K562 (cell line): ENCODE data around the gene HTR5A. TPM values are rescaled to one million over a fixed set of nuclear protein-coding genes. Genes with fewer than 3 reads are reported as not detected.

ENCODE experiments used
- ATAC-seq: fragments of 200-7000 bp; cut with Tn5 transposase; 3 replicates; pipeline ENCODE4 v1.9.1; 2020; ENCODE audit warnings: moderate library complexity
- BruUV-seq: library from RNA; stranded (reverse); fragments of 400-500 nt; replicated peaks from 2 replicates; lab custom pipeline; 2021; lab: Mats Ljungman, UMichigan
- CTCF ChIA-PET: fragments of 300-600 bp; formaldehyde crosslinking; extraction: SDS; loops from one replicate; lab custom pipeline; 2021; ENCODE audit warnings: low intra/inter-chr PET ratio; lab: Yijun Ruan, JAX
- POLR2A ChIA-PET: fragments of 300-600, 350-650 bp; sonication (Branson Sonifier 250); formaldehyde crosslinking; extraction: SDS; loops from one replicate; lab custom pipeline; 2021; ENCODE audit warnings: antibody characterized with exemption, inconsistent platforms; lab: Yijun Ruan, JAX
- DNase-seq, 4 experiments: peaks; one replicate each; pipeline versions ENCODE4 v3.0.0 to v3.0.0-alpha.2; 2011 to 2018; ENCODE audit warnings: low spot score in 3 of 4, mixed read lengths in 3 of 4; ENCODE audit errors: extremely low read depth in 1 of 4
- FAIRE-seq: peaks from 2 replicates; lab custom pipeline; 2011; peaks lifted over from hg19 to GRCh38; lab: Jason Lieb, UNC
- H2AFZ ChIP-seq: 2 replicates; pipeline ENCODE4 v1.6.0; 2011; ENCODE audit warnings: low read depth, low read length, control low read depth, inconsistent platforms
- H3K27ac ChIP-seq: fragments of 200-600 bp; 3 replicates; pipeline ENCODE4 v1.8.0; 2011; ENCODE audit warnings: low read depth, mild to moderate bottlenecking, control low read depth, inconsistent platforms, low read length, moderate library complexity, mixed read lengths; ENCODE audit errors: extremely low read depth
- H3K27me3 ChIP-seq, 2 experiments: fragments of 300-600 bp in 1 of 2; 2 replicates in 1 of 2; 3 replicates in 1 of 2; pipeline versions ENCODE4 v1.6.0 to v1.8.0; 2011; ENCODE audit warnings: inconsistent platforms in 2 of 2, low read length in 2 of 2, mild to moderate bottlenecking in 1 of 2, mixed read lengths in 1 of 2, moderate library complexity in 1 of 2; ENCODE audit not compliant: control insufficient read depth in 2 of 2, insufficient read depth in 2 of 2
- H3K36me3 ChIP-seq: fragments of 300-600 bp; 3 replicates; pipeline ENCODE4 v1.8.0; 2011; ENCODE audit warnings: mild to moderate bottlenecking, low read length, inconsistent platforms; ENCODE audit not compliant: control insufficient read depth, insufficient read depth
- H3K4me1 ChIP-seq, 2 experiments: fragments of 200-600 bp in 1 of 2; replicated peaks in 1 of 2; 2 replicates in 1 of 2; 3 replicates in 1 of 2; pipeline versions ENCODE4 v1.5.1 to v1.8.0; 2011; ENCODE audit warnings: inconsistent platforms in 2 of 2, low read length in 2 of 2, mild to moderate bottlenecking in 1 of 2, mixed read lengths in 1 of 2, moderate library complexity in 1 of 2; ENCODE audit not compliant: control insufficient read depth in 2 of 2, insufficient read depth in 2 of 2
- H3K4me2 ChIP-seq: 2 replicates; pipeline ENCODE4 v1.6.1; 2011; ENCODE audit warnings: low read length, control low read depth, inconsistent platforms, mixed read lengths; ENCODE audit not compliant: insufficient read depth
- H3K4me3 ChIP-seq: fragments of 200-600 bp; sonication (generic), shearing (Covaris generic); 2 replicates; pipeline ENCODE4 v1.5.1; 2016; ENCODE audit warnings: control low read depth, inconsistent platforms
- H3K79me2 ChIP-seq: fragments of 200-600 bp; 3 replicates; pipeline ENCODE4 v1.8.0; 2011; ENCODE audit warnings: low read length, inconsistent platforms; ENCODE audit not compliant: control insufficient read depth, insufficient read depth
- H3K9ac ChIP-seq, 2 experiments: 2 replicates each; pipeline versions ENCODE4 v1.6.0 to v1.6.1; 2011; ENCODE audit warnings: low read depth in 2 of 2, low read length in 2 of 2, control low read depth in 1 of 2, inconsistent platforms in 1 of 2, mild to moderate bottlenecking in 1 of 2, mixed read lengths in 1 of 2; ENCODE audit not compliant: insufficient read depth in 1 of 2
- H3K9me1 ChIP-seq: one replicate; pipeline ENCODE4 v1.6.0; 2011; ENCODE audit warnings: inconsistent platforms, mild to moderate bottlenecking, low read length, moderate library complexity; ENCODE audit not compliant: control insufficient read depth, insufficient read depth
- H3K9me3 ChIP-seq: replicated peaks from 2 replicates; pipeline ENCODE4 v1.5.1; 2011; ENCODE audit warnings: low read depth, low read length, inconsistent platforms; ENCODE audit not compliant: control insufficient read depth, insufficient read depth
- H4K20me1 ChIP-seq: replicated peaks from 2 replicates; pipeline ENCODE4 v1.6.1; 2011; ENCODE audit warnings: low read length, inconsistent platforms, mixed read lengths; ENCODE audit not compliant: control insufficient read depth, insufficient read depth
- CHD4 ChIP-seq: fragments of 200-600 bp; sonication (generic); IDR thresholded peaks from 3 replicates; pipeline ENCODE4 v1.6.1; 2012; ENCODE audit warnings: low read depth, mild to moderate bottlenecking, mixed read lengths, low read length, inconsistent platforms; ENCODE audit not compliant: insufficient read depth, insufficient replicate concordance, poor library complexity, severe bottlenecking
- ETV5 ChIP-seq: sonication (generic); formaldehyde crosslinking; IDR thresholded peaks from 2 replicates; pipeline ENCODE4 v1.4.0; 2020; ENCODE audit warnings: low read depth, mild to moderate bottlenecking, missing genetic modification reagents
- HOXB6 ChIP-seq: fragments of 250-450 bp; sonication (Bioruptor Pico); IDR thresholded peaks from 2 replicates; pipeline ENCODE4 v1.5.1; 2022; ENCODE audit warnings: mild to moderate bottlenecking, borderline replicate concordance
- ILK ChIP-seq: fragments of 450-650 bp; IDR thresholded peaks from 2 replicates; pipeline ENCODE4 v1.6.1; 2016; ENCODE audit warnings: missing genetic modification characterization, low read depth, mild to moderate bottlenecking, missing compliant biosample characterization, moderate library complexity, borderline replicate concordance
- KAT8 ChIP-seq: fragments of 450-650 bp; IDR thresholded peaks from 2 replicates; pipeline ENCODE4 v1.6.1; 2016; ENCODE audit warnings: low read depth, mild to moderate bottlenecking
- PHB ChIP-seq: fragments of 250-450 bp; sonication (Bioruptor Pico); IDR thresholded peaks from 2 replicates; pipeline ENCODE4 v1.5.0; 2021
- POLR2A ChIP-seq: fragments of 450-650 bp; conservative IDR thresholded peaks from 2 replicates; pipeline ENCODE4 v1.6.1; 2016
- RBM25 ChIP-seq: fragments of 200-400 bp; formaldehyde crosslinking; IDR thresholded peaks from 2 replicates; pipeline ENCODE4 v1.6.1; 2018; ENCODE audit warnings: low read length, low read depth, moderate library complexity; ENCODE audit not compliant: severe bottlenecking
- RNF2 ChIP-seq: sonication (generic); IDR thresholded peaks from 2 replicates; pipeline ENCODE4 v1.6.1; 2016
- TAF9B ChIP-seq: fragments of 450-650 bp; IDR thresholded peaks from 2 replicates; pipeline ENCODE4 v1.6.1; 2018; ENCODE audit warnings: mild to moderate bottlenecking; ENCODE audit not compliant: partially characterized antibody
- TARDBP ChIP-seq: fragments of 450-650 bp; IDR thresholded peaks from 2 replicates; pipeline ENCODE4 v1.6.1; 2016
- ZBTB9 ChIP-seq: fragments of 450-650 bp; formaldehyde crosslinking; IDR thresholded peaks from 2 replicates; pipeline ENCODE4 v1.4.0; 2020; ENCODE audit warnings: mild to moderate bottlenecking, moderate library complexity
- ZFP36 ChIP-seq: fragments of 150-350 bp; IDR thresholded peaks from 2 replicates; pipeline ENCODE4 v1.6.1; 2018; ENCODE audit warnings: low read length, low read depth; ENCODE audit not compliant: partially characterized antibody
- ZNF316 ChIP-seq: fragments of 450-650 bp; IDR thresholded peaks from 2 replicates; pipeline ENCODE4 v1.6.1; 2016
- ZNF445 ChIP-seq: fragments of 250-450 bp; sonication (Bioruptor Pico); IDR thresholded peaks from 2 replicates; pipeline ENCODE4 v1.4.0; 2020; ENCODE audit warnings: low read depth, mild to moderate bottlenecking, moderate library complexity
- ZZZ3 ChIP-seq: fragments of 450-650 bp; IDR thresholded peaks from 2 replicates; pipeline ENCODE4 v1.6.1; 2016; ENCODE audit warnings: antibody characterized with exemption, mild to moderate bottlenecking, moderate library complexity
- WGBS: fragments of 100-300 bp; shearing (Covaris generic); methylation state at CpG from one replicate; pipeline ENCODE4 v1.1.6; 2016; ENCODE audit warnings: low coverage, mixed read lengths; ENCODE audit not compliant: insufficient coverage; ENCODE audit errors: missing lambda C conversion rate; 5-methylcytosine and 5-hydroxymethylcytosine counted together
- in situ Hi-C: fragments of 300-500 bp; cut with MboI; formaldehyde crosslinking; loops from 4 replicates; pipeline ENCODE4 v1.15.0; 2018; ENCODE audit warnings: inconsistent platforms, mixed read lengths
- intact Hi-C: fragments of 100-400 bp; cut with micrococcal nuclease; formaldehyde crosslinking; loops from 2 replicates; pipeline ENCODE4 v1.14.2; 2022
- polyA plus RNA-seq, 8 experiments: library from polyadenylated mRNA; depleted of rRNA in 4 of 8; stranded (reverse) in 5 of 8; unstranded in 3 of 8; fragments of >200 nt; fragmentation: Nextera tagmentation in 2 of 8; fragmentation: Illumina TruSeq in 1 of 8; extraction: Ambion mirVana in 2 of 8; extraction: Trizol in 1 of 8; gene quantifications; 2 replicates each; pipeline versions ENCODE4 v1.2.1 to v1.2.3, GENCODE V29; 2011 to 2014; ENCODE audit warnings: inconsistent platforms in 1 of 8, missing spikeins in 1 of 8
- total RNA-seq, 7 experiments: library from RNA; depleted of rRNA in 6 of 7; stranded (reverse); fragments of >200 nt in 6 of 7; fragmentation: Illumina TruSeq in 2 of 7; extraction: Trizol in 2 of 7; gene quantifications; 2 replicates each; pipeline versions ENCODE4 v1.2.1 to v1.2.3, GENCODE V29; 2011 to 2021; ENCODE audit warnings: low replicate concordance in 1 of 7
- TF ChIP-seq, protein P1 (sequence below): fragments of 450-650 bp; IDR thresholded peaks from one replicate; pipeline ENCODE4 v1.6.1; 2018; ENCODE audit warnings: mild to moderate bottlenecking, moderate library complexity; ENCODE audit not compliant: partially characterized antibody

The HTR5A gene
- total and polyA plus RNA-seq, 9 of the 15 experiments (the other 6 are each of a cell fraction or from before 2014, with no cell fraction given): 0.06 TPM; not detected in 8

- TF ChIP-seq, protein P1, sequence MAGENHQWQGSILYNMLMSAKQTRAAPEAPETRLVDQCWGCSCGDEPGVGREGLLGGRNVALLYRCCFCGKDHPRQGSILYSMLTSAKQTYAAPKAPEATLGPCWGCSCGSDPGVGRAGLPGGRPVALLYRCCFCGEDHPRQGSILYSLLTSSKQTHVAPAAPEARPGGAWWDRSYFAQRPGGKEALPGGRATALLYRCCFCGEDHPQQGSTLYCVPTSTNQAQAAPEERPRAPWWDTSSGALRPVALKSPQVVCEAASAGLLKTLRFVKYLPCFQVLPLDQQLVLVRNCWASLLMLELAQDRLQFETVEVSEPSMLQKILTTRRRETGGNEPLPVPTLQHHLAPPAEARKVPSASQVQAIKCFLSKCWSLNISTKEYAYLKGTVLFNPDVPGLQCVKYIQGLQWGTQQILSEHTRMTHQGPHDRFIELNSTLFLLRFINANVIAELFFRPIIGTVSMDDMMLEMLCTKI: no peak
- TF ChIP-seq POLR2A (no peak), ZNF445 (CRISPR knock-in tag) (no peak), ZBTB9 (no peak), ZZZ3 (no peak), RBM25 (no peak), PHB (CRISPR knock-in tag) (no peak), ETV5 (CRISPR knock-in tag) (no peak)
Observed at GRCh38 chr7:155103839-155104238, 33.7 kb downstream of the HTR5A start (continued).

DNA sequence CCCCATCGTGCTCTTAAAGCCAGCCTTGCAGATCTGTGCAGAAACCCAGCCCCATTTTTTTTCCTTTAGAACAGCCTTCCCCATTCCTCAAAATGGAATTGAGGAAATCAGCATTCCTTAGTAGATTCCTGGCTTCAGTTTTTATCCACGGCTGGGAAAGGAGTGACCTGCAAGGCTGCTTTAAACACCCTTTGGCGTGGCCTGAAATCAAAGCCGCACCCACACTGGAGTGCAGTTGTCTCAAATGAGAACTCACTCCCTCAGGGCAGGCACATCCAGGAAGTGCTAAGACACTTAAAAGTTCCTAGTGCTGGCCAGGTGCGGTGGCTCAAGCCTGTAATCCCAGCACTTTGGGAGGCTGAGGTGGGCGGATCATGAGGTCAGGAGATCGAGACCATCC lies 34.8 kb downstream of the HTR5A start:
- in situ Hi-C loops (no loop called here), intact Hi-C loops (no loop called here)
- 4% methylated on average over 6 of the region's 7 CpGs for WGBS
- no peaks in the 10 kb centered on the region for H3K79me2 ChIP-seq
- POLR2A ChIA-PET: no interaction called here
- DNase-seq: no peak
- H3K36me3 ChIP-seq: no peaks in the 10 kb centered on the region
- no peaks in the 10 kb centered on the region for H4K20me1 ChIP-seq
- H2AFZ ChIP-seq: no peak overlapping the region
- no peak overlapping the region for H3K9ac ChIP-seq
- no peaks in the 10 kb centered on the region for H3K4me1 ChIP-seq
- no TSS peak for BruUV-seq
- H3K4me2 ChIP-seq: no peak overlapping the region
- peaks cover under 1% of the 10 kb centered on the region for H3K9me1 ChIP-seq
- H3K27me3 ChIP-seq: peaks cover 45 to 65% of the 10 kb centered on the region in 2 experiments
- no peak overlapping the region for H3K27ac ChIP-seq
- CTCF ChIA-PET: no interaction called here
- H3K4me3 ChIP-seq: no peak overlapping the region
- ATAC-seq: no peak
- TF ChIP-seq TARDBP (no peak), CHD4 (no peak), HOXB6 (CRISPR knock-in tag) (no peak), KAT8 (no peak), RNF2 (no peak), ZFP36 (no peak), ZNF316 (no peak), ILK (no peak), TAF9B (no peak)
- no peaks in the 10 kb centered on the region for H3K9me3 ChIP-seq
- no peak for FAIRE-seq
